H9 (cell line): ENCODE measurements around the gene SEC62. TPM values are rescaled to one million over a fixed set of nuclear protein-coding genes. Genes with fewer than 3 reads are reported as not detected.

Experiments
- DNase-seq: peaks from one replicate; pipeline ENCODE4 v3.0.0-alpha.2; 2017
- H2AFZ ChIP-seq: one replicate; pipeline ENCODE4 v1.6.1; 2013; ENCODE audit warnings: mild to moderate bottlenecking, low read length, control low read depth, moderate library complexity
- H2AK5ac ChIP-seq: 2 replicates; pipeline ENCODE4 v1.6.1; 2013; ENCODE audit warnings: low read length, control low read depth, mixed read lengths; ENCODE audit not compliant: insufficient read length
- H2BK120ac ChIP-seq: one replicate; pipeline ENCODE4 v1.6.1; 2013; ENCODE audit warnings: low read depth, mild to moderate bottlenecking, low read length, control low read depth, inconsistent platforms; ENCODE audit not compliant: poor library complexity, severe bottlenecking
- H2BK12ac ChIP-seq: 2 replicates; pipeline ENCODE4 v1.6.1; 2013; ENCODE audit warnings: low read length, control low read depth, mixed read lengths, low read depth; ENCODE audit not compliant: insufficient read length
- H2BK15ac ChIP-seq: 2 replicates; pipeline ENCODE4 v1.6.1; 2013; ENCODE audit warnings: low read depth, low read length, control low read depth
- H2BK20ac ChIP-seq: one replicate; pipeline ENCODE4 v1.6.1; 2013; ENCODE audit warnings: low read depth, mild to moderate bottlenecking, low read length, control low read depth, inconsistent platforms; ENCODE audit not compliant: poor library complexity, severe bottlenecking
- H2BK5ac ChIP-seq: 2 replicates; pipeline ENCODE4 v1.6.1; 2013; ENCODE audit warnings: low read length, control low read depth, mixed read lengths; ENCODE audit not compliant: insufficient read length
- H3K14ac ChIP-seq: 2 replicates; pipeline ENCODE4 v1.6.1; 2013; ENCODE audit warnings: low read length, control low read depth; ENCODE audit not compliant: insufficient read depth
- H3K18ac ChIP-seq: 2 replicates; pipeline ENCODE4 v1.6.1; 2013; ENCODE audit warnings: low read depth, mild to moderate bottlenecking, mixed read lengths, low read length, control low read depth; ENCODE audit not compliant: insufficient read length
- H3K23ac ChIP-seq: 2 replicates; pipeline ENCODE4 v1.6.1; 2013; ENCODE audit warnings: low read length, control low read depth, mixed read lengths, low read depth; ENCODE audit not compliant: insufficient read length
- H3K23me2 ChIP-seq: 2 replicates; pipeline ENCODE4 v1.6.1; 2013; ENCODE audit warnings: low read depth, mild to moderate bottlenecking, mixed read lengths, low read length, control low read depth; ENCODE audit not compliant: insufficient read length, poor library complexity, severe bottlenecking
- H3K27ac ChIP-seq: 2 replicates; pipeline ENCODE4 v1.5.1; 2013; ENCODE audit warnings: low read length, control low read depth, mixed read lengths, low read depth; ENCODE audit not compliant: insufficient read length
- H3K27me3 ChIP-seq: 2 replicates; pipeline ENCODE4 v1.6.1; 2013; ENCODE audit warnings: low read length, control low read depth, inconsistent platforms; ENCODE audit not compliant: insufficient read depth
- H3K4ac ChIP-seq: 2 replicates; pipeline ENCODE4 v1.6.1; 2013; ENCODE audit warnings: low read depth, mild to moderate bottlenecking, control low read depth, inconsistent platforms, low read length, moderate library complexity
- H3K4me1 ChIP-seq: 2 replicates; pipeline ENCODE4 v1.6.1; 2013; ENCODE audit warnings: low read length, control low read depth, inconsistent platforms; ENCODE audit not compliant: insufficient read depth
- H3K4me2 ChIP-seq: 2 replicates; pipeline ENCODE4 v1.6.1; 2013; ENCODE audit warnings: low read length, control low read depth, mixed read lengths; ENCODE audit not compliant: insufficient read length, insufficient read depth
- H3K56ac ChIP-seq: 2 replicates; pipeline ENCODE4 v1.6.1; 2013; ENCODE audit warnings: low read depth, mild to moderate bottlenecking, mixed read lengths, low read length, control low read depth; ENCODE audit not compliant: insufficient read length
- H3K79me1 ChIP-seq: 2 replicates; pipeline ENCODE4 v1.6.1; 2013; ENCODE audit warnings: low read depth, mild to moderate bottlenecking, moderate library complexity, low read length, control low read depth, inconsistent platforms; ENCODE audit not compliant: insufficient read depth, poor library complexity, severe bottlenecking
- H3K79me2 ChIP-seq: 2 replicates; pipeline ENCODE4 v1.6.1; 2013; ENCODE audit warnings: low read length, control low read depth, inconsistent platforms; ENCODE audit not compliant: insufficient read depth
- H3K9ac ChIP-seq: 2 replicates; pipeline ENCODE4 v1.6.1; 2013; ENCODE audit warnings: low read length, control low read depth, mixed read lengths; ENCODE audit not compliant: insufficient read length; ENCODE audit errors: extremely low read depth
- H3K9me3 ChIP-seq: one replicate; pipeline ENCODE4 v1.6.1; 2013; ENCODE audit warnings: low read depth, low read length, inconsistent platforms; ENCODE audit not compliant: control insufficient read depth
- H3T11ph ChIP-seq: one replicate; pipeline ENCODE4 v1.6.1; 2013; ENCODE audit warnings: mild to moderate bottlenecking, low read length, control low read depth, inconsistent platforms
- H4K20me1 ChIP-seq: one replicate; pipeline ENCODE4 v1.6.1; 2013; ENCODE audit not compliant: control insufficient read depth, insufficient read length, insufficient read depth
- H4K5ac ChIP-seq: 2 replicates; pipeline ENCODE4 v1.6.1; 2013; ENCODE audit warnings: low read depth, mild to moderate bottlenecking, mixed read lengths, low read length, control low read depth; ENCODE audit not compliant: insufficient read length
- H4K8ac ChIP-seq: replicated peaks from 2 replicates; pipeline ENCODE4 v1.6.1; 2013; ENCODE audit warnings: low read length, control low read depth, mixed read lengths, low read depth; ENCODE audit not compliant: insufficient read length
- H4K91ac ChIP-seq: 2 replicates; pipeline ENCODE4 v1.6.1; 2013; ENCODE audit warnings: low read depth, mild to moderate bottlenecking, moderate library complexity, mixed read lengths, low read length, control low read depth; ENCODE audit not compliant: insufficient read length
- H3K27ac Mint-ChIP-seq, 3 experiments: 2 replicates in 2 of 3; 3 replicates in 1 of 3; pipeline ENCODE4 v1.8.0; 2020 to 2021; ENCODE audit warnings: mixed read lengths in 3 of 3, mild to moderate bottlenecking in 1 of 3, moderate library complexity in 1 of 3
- H3K27me3 Mint-ChIP-seq: 2 replicates; pipeline ENCODE4 v1.8.0; 2021; ENCODE audit warnings: low read depth, mild to moderate bottlenecking, moderate library complexity, mixed read lengths
- H3K36me3 Mint-ChIP-seq, 3 experiments: 2 replicates in 2 of 3; 3 replicates in 1 of 3; pipeline ENCODE4 v1.8.0; 2020 to 2021; ENCODE audit warnings: low read depth in 3 of 3, mixed read lengths in 3 of 3; ENCODE audit not compliant: insufficient read depth in 1 of 3
- H3K4me1 Mint-ChIP-seq, 2 experiments: 2 replicates each; pipeline ENCODE4 v1.8.0; 2020; ENCODE audit warnings: mixed read lengths in 2 of 2
- H3K4me3 Mint-ChIP-seq, 2 experiments: 2 replicates in 1 of 2; 3 replicates in 1 of 2; pipeline ENCODE4 v1.8.0; 2020 to 2021; ENCODE audit warnings: mild to moderate bottlenecking in 2 of 2, mixed read lengths in 2 of 2, moderate library complexity in 1 of 2
- H3K9me3 Mint-ChIP-seq, 2 experiments: 2 replicates in 1 of 2; 3 replicates in 1 of 2; pipeline ENCODE4 v1.8.0; 2020; ENCODE audit warnings: mild to moderate bottlenecking in 2 of 2, mixed read lengths in 2 of 2, moderate library complexity in 1 of 2
- CTCF ChIP-seq: fragments of 200-600 bp; sonication (generic); conservative IDR thresholded peaks from 3 replicates; pipeline ENCODE4 v1.8.0; 2021; ENCODE audit warnings: antibody characterized with exemption, mild to moderate bottlenecking
- WGBS: extraction: QIAGEN DNeasy Blood & Tissue Kit; methylation state at CpG from one replicate; pipeline ENCODE4 v1.1.7; 2013; ENCODE audit warnings: missing lambda C conversion rate, low lambda C conversion rate, mixed read lengths; ENCODE audit not compliant: insufficient read length; ENCODE audit errors: extremely low coverage; 5-methylcytosine and 5-hydroxymethylcytosine counted together
- total RNA-seq: library from RNA; stranded (reverse); gene quantifications from 2 replicates; pipeline ENCODE4 v1.2.1, GENCODE V29; 2021

The SEC62 gene
- total RNA-seq, 1 experiment from 2014 or later, result 98.7 TPM

GRCh38 chr3:169999433-169999832, 32.8 kb downstream of the SEC62 start:
- Histone ChIP-seq H3T11ph (no peak overlapping the region), H3K4ac (no peak overlapping the region), H2AFZ (no peak overlapping the region), H3K27me3 (no peaks in the 10 kb centered on the region), H4K5ac (no peak overlapping the region), H3K18ac (no peak overlapping the region), H2BK20ac (no peak overlapping the region), H4K20me1 (no peaks in the 10 kb centered on the region), H3K27ac (no peak overlapping the region), H2BK120ac (no peak overlapping the region), H3K79me1 (no peaks in the 10 kb centered on the region), H3K9me3 (no peaks in the 10 kb centered on the region), H3K79me2 (no peaks in the 10 kb centered on the region), H3K4me1 (no peaks in the 10 kb centered on the region), H3K56ac (no peak overlapping the region), H3K23ac (no peak overlapping the region), H2BK12ac (no peak overlapping the region), H4K91ac (no peak overlapping the region), H2AK5ac (no peak overlapping the region), H3K14ac (no peak overlapping the region), H3K23me2 (no peaks in the 10 kb centered on the region), H2BK15ac (no peak overlapping the region), H3K9ac (no peak overlapping the region), H4K8ac (no peak overlapping the region), H2BK5ac (no peak overlapping the region), H3K4me2 (no peak overlapping the region)
- no peak for TF ChIP-seq CTCF
- Mint-ChIP-seq H3K4me1 (no peaks in the 10 kb centered on the region; a peak in 1 of 4 replicates), H3K27me3 (no peaks in the 10 kb centered on the region), H3K36me3 (peaks cover 0 to 5% (median 4%) of the 10 kb centered on the region in 3 experiments; a peak in 4 of 7 replicates), H3K4me3 (no peak overlapping the region), H3K9me3 (no peaks in the 10 kb centered on the region), H3K27ac (no peak overlapping the region)
- WGBS, result 100% methylated on average over 1 of the region's 1 CpG
- DNase-seq, result no peak
